Colonic mucosa (tissue), 4 donors: Measurements from ENCODE around the gene ST6GALNAC2. TPM values are rescaled to one million over a fixed set of nuclear protein-coding genes. Genes with fewer than 3 reads are reported as not detected.
"Not testable (repeated sequence)": the region's sequence is repeated elsewhere in the genome, so short reads cannot be mapped to it uniquely, and the experiment has no call there.

Experiments used
- DNase-seq: peaks from one replicate; pipeline ENCODE4 v3.0.0-alpha.2; 2020
- H3K27ac ChIP-seq: fragments of 200-600 bp; one replicate; pipeline ENCODE4 v1.8.0; 2021
- H3K27me3 ChIP-seq: fragments of 200-600 bp; one replicate; pipeline ENCODE4 v1.8.0; 2021
- H3K36me3 ChIP-seq: fragments of 200-600 bp; one replicate; pipeline ENCODE4 v1.8.0; 2021
- H3K4me1 ChIP-seq: fragments of 200-600 bp; one replicate; pipeline ENCODE4 v1.8.0; 2021; ENCODE audit warnings: mild to moderate bottlenecking
- H3K4me3 ChIP-seq: fragments of 200-600 bp; one replicate; pipeline ENCODE4 v1.8.0; 2021
- H3K9ac ChIP-seq, 2 donors: one replicate each; pipeline ENCODE4 v1.7.0; 2013; ENCODE audit warnings: control low read depth in 2 of 2, low read depth in 2 of 2, low read length in 2 of 2
- H3K9me3 ChIP-seq: fragments of 200-600 bp; one replicate; pipeline ENCODE4 v1.8.0; 2021
- CTCF ChIP-seq: fragments of 200-600 bp; IDR thresholded peaks from one replicate; pipeline ENCODE4 v1.8.0; 2022; ENCODE audit warnings: antibody characterized with exemption, mild to moderate bottlenecking
- intact Hi-C: fragments of 100-400 bp; cut with DNase I; formaldehyde crosslinking; loops from one replicate; pipeline ENCODE4 v1.14.1; 2022
- total RNA-seq, 2 donors: library from RNA; stranded (reverse); fragmentation: NEBNext Ultra II Directional in 1 of 2; extraction: Animal tissue kit (Norgen Biotek cat#: 25700) in 1 of 2; gene quantifications; one replicate each; pipeline ENCODE4 v1.2.1, GENCODE V29; 2021
- donor health status: healthy.
- donor health status: DM: no; HTN: no; CAD: no.
- donor health status: DM: no; HTN: no; CAD: no.

The ST6GALNAC2 gene
- total RNA-seq, 2 donors from 2014 or later, result 3.8 to 6.3 TPM

- H3K9me3 ChIP-seq, result no peaks in the 10 kb centered on the region
- DNase-seq, result no peak
- H3K4me3 ChIP-seq, result no peak overlapping the region
- H3K27ac ChIP-seq, result no peak overlapping the region
- no peak overlapping the region for H3K9ac ChIP-seq
- H3K36me3 ChIP-seq, result no peaks in the 10 kb centered on the region
- TF ChIP-seq CTCF, result no peak
- intact Hi-C loops, result loop anchor here (5.0 kb wide), 1 partner anchor 63 kb away; no protein-coding TSS in a partner anchor
- no peaks in the 10 kb centered on the region for H3K4me1 ChIP-seq
- H3K27me3 ChIP-seq, result no peaks in the 10 kb centered on the region
These were observed 16.8 kb downstream of the ST6GALNAC2 start for GRCh38 chr17:76568811-76569221.

- no peak for DNase-seq
- Histone ChIP-seq H3K4me3 (no peak overlapping the region), H3K4me1 (no peaks in the 10 kb centered on the region), H3K27me3 (no peaks in the 10 kb centered on the region), H3K9me3 (no peaks in the 10 kb centered on the region), H3K27ac (no peak overlapping the region), H3K36me3 (no peaks in the 10 kb centered on the region), H3K9ac (no peak overlapping the region)
- no peak for TF ChIP-seq CTCF
- intact Hi-C loops, result loop anchor here (5.0 kb wide), 1 partner anchor 64 kb away; no protein-coding TSS in a partner anchor
These were observed 17.8 kb downstream of the ST6GALNAC2 start for GRCh38 chr17:76567634-76568432.

GRCh38 chr17:76566988-76567431, 18.6 kb downstream of the ST6GALNAC2 start:
- Histone ChIP-seq H3K27me3 (no peaks in the 10 kb centered on the region), H3K9ac (no peak overlapping the region), H3K4me3 (no peak overlapping the region), H3K9me3 (no peaks in the 10 kb centered on the region), H3K27ac (no peak overlapping the region), H3K4me1 (no peaks in the 10 kb centered on the region), H3K36me3 (no peaks in the 10 kb centered on the region)
- DNase-seq, result no peak
- no peak for TF ChIP-seq CTCF
- intact Hi-C loops, result loop anchor here (5.0 kb wide), 1 partner anchor 65 kb away; no protein-coding TSS in a partner anchor

- TF ChIP-seq CTCF, result no peak
- Histone ChIP-seq H3K27ac (no peak overlapping the region), H3K4me3 (no peak overlapping the region), H3K9me3 (no peaks in the 10 kb centered on the region), H3K36me3 (no peaks in the 10 kb centered on the region), H3K9ac (no peak overlapping the region), H3K4me1 (no peaks in the 10 kb centered on the region), H3K27me3 (no peaks in the 10 kb centered on the region)
- intact Hi-C loops, result loop anchor here (5.0 kb wide), 1 partner anchor 66 kb away; no protein-coding TSS in a partner anchor
- no peak for DNase-seq
These were observed 19.1 kb downstream of the ST6GALNAC2 start for GRCh38 chr17:76566613-76566943.

- TF ChIP-seq CTCF, result no peak
- Histone ChIP-seq H3K4me1 (no peaks in the 10 kb centered on the region), H3K36me3 (no peaks in the 10 kb centered on the region), H3K27ac (no peak overlapping the region), H3K9me3 (no peaks in the 10 kb centered on the region), H3K4me3 (no peak overlapping the region), H3K27me3 (no peaks in the 10 kb centered on the region), H3K9ac (no peak overlapping the region)
- DNase-seq, result no peak
- intact Hi-C loops, result loop anchor here (5.0 kb wide), 1 partner anchor 66 kb away; no protein-coding TSS in a partner anchor
These were observed 19.7 kb downstream of the ST6GALNAC2 start for GRCh38 chr17:76565728-76566612.

GRCh38 chr17:76564991-76565727, 20.5 kb downstream of the ST6GALNAC2 start:
- intact Hi-C loops, result loop anchor here (5.0 kb wide), 1 partner anchor 67 kb away; no protein-coding TSS in a partner anchor
- H3K4me1 ChIP-seq, DNase-seq: not testable (repeated sequence)

GRCh38 chr17:76563359-76563758, 22.3 kb downstream of the ST6GALNAC2 start:
- H3K36me3 ChIP-seq, H3K4me1 ChIP-seq, intact Hi-C loops, H3K4me3 ChIP-seq, H3K9ac ChIP-seq, H3K27me3 ChIP-seq, H3K9me3 ChIP-seq, DNase-seq, H3K27ac ChIP-seq: not testable (repeated sequence)

More at GRCh38 chr17:76564991-76565727, 20.5 kb downstream of the ST6GALNAC2 start:
- H3K9ac ChIP-seq, H3K4me3 ChIP-seq, H3K27ac ChIP-seq, H3K36me3 ChIP-seq, H3K9me3 ChIP-seq, H3K27me3 ChIP-seq: not testable (repeated sequence)
